ENCODE data around the gene MSX1. TPM values are rescaled to one million over a fixed set of nuclear protein-coding genes. Genes with fewer than 3 reads are reported as not detected.

MSX1 gene
- total and polyA plus RNA-seq, 2 of the 13 experiments (the other 11 are each of a cell fraction or from before 2014, with no cell fraction given) = 12.1 to 14.9 TPM

DNA sequence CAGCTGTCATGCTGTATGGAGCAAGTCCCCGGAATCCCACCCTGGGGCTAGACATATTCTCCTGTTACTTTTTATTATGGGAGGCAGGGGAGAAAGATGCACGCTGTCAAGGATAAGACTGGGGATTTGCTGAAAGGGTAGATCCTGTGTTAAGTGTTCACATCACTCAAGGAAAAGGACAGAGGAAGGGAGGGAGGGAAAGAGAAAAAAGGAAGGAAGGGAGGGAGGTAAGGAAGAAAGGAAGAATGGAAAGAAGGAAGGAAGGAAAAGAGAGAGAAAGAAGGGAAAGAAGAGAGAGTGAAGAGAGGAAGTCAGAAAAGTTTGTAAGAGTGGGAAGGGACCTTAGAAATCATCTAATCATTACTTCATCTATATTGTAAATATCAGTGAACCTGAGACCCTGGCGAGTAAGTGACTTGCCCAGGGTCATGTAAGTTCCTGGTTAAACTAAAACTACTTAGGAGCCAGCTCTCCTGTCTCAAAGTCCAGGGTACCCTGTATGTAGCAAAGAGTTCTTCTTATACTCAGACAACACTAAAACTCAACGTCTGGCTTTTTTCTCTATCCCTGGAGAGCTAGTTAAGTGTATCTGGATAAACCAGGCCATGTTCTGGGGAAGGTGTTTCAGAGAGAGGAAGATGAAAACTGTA, 47.2 kb upstream of the MSX1 start (continued):
- TF ChIP-seq, protein P1, sequence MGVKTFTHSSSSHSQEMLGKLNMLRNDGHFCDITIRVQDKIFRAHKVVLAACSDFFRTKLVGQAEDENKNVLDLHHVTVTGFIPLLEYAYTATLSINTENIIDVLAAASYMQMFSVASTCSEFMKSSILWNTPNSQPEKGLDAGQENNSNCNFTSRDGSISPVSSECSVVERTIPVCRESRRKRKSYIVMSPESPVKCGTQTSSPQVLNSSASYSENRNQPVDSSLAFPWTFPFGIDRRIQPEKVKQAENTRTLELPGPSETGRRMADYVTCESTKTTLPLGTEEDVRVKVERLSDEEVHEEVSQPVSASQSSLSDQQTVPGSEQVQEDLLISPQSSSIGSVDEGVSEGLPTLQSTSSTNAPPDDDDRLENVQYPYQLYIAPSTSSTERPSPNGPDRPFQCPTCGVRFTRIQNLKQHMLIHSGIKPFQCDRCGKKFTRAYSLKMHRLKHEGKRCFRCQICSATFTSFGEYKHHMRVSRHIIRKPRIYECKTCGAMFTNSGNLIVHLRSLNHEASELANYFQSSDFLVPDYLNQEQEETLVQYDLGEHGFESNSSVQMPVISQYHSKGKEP (CRISPR knock-in tag; IDR thresholded peaks at IDR 0.05) = no peak
- no peak for TF ChIP-seq ZNF549 (CRISPR knock-in tag; IDR thresholded peaks at IDR 0.05)
- TF ChIP-seq MED8 (CRISPR knock-in tag; IDR thresholded peaks at IDR 0.05; ENCODE audit: insufficient replicate concordance) = no peak
- TF ChIP-seq, protein P2, sequence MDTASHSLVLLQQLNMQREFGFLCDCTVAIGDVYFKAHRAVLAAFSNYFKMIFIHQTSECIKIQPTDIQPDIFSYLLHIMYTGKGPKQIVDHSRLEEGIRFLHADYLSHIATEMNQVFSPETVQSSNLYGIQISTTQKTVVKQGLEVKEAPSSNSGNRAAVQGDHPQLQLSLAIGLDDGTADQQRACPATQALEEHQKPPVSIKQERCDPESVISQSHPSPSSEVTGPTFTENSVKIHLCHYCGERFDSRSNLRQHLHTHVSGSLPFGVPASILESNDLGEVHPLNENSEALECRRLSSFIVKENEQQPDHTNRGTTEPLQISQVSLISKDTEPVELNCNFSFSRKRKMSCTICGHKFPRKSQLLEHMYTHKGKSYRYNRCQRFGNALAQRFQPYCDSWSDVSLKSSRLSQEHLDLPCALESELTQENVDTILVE (CRISPR knock-in tag; IDR thresholded peaks at IDR 0.05) = no peak
- TF ChIP-seq, protein P3, sequence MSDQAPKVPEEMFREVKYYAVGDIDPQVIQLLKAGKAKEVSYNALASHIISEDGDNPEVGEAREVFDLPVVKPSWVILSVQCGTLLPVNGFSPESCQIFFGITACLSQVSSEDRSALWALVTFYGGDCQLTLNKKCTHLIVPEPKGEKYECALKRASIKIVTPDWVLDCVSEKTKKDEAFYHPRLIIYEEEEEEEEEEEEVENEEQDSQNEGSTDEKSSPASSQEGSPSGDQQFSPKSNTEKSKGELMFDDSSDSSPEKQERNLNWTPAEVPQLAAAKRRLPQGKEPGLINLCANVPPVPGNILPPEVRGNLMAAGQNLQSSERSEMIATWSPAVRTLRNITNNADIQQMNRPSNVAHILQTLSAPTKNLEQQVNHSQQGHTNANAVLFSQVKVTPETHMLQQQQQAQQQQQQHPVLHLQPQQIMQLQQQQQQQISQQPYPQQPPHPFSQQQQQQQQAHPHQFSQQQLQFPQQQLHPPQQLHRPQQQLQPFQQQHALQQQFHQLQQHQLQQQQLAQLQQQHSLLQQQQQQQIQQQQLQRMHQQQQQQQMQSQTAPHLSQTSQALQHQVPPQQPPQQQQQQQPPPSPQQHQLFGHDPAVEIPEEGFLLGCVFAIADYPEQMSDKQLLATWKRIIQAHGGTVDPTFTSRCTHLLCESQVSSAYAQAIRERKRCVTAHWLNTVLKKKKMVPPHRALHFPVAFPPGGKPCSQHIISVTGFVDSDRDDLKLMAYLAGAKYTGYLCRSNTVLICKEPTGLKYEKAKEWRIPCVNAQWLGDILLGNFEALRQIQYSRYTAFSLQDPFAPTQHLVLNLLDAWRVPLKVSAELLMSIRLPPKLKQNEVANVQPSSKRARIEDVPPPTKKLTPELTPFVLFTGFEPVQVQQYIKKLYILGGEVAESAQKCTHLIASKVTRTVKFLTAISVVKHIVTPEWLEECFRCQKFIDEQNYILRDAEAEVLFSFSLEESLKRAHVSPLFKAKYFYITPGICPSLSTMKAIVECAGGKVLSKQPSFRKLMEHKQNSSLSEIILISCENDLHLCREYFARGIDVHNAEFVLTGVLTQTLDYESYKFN (CRISPR knock-in tag; conservative IDR thresholded peaks at IDR 0.05) = peak; percentile 68
- TF ChIP-seq, protein P4, sequence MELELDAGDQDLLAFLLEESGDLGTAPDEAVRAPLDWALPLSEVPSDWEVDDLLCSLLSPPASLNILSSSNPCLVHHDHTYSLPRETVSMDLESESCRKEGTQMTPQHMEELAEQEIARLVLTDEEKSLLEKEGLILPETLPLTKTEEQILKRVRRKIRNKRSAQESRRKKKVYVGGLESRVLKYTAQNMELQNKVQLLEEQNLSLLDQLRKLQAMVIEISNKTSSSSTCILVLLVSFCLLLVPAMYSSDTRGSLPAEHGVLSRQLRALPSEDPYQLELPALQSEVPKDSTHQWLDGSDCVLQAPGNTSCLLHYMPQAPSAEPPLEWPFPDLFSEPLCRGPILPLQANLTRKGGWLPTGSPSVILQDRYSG (CRISPR knock-in tag; IDR thresholded peaks at IDR 0.05) = no peak
- 0 out of 2 replicates have a peak, but pooled peaks have one; percentile 35 for TF ChIP-seq ISL2 (CRISPR knock-in tag; IDR thresholded peaks at IDR 0.05)
- no peak for TF ChIP-seq SPEN (CRISPR knock-in tag; IDR thresholded peaks at IDR 0.05; ENCODE audit: low read depth)
- TF ChIP-seq SIX1 (CRISPR knock-in tag; IDR thresholded peaks at IDR 0.05; ENCODE audit: borderline replicate concordance) = no peak
- no peak for TF ChIP-seq ZNF224 (CRISPR knock-in tag; IDR thresholded peaks at IDR 0.05)
- TF ChIP-seq, protein P5, sequence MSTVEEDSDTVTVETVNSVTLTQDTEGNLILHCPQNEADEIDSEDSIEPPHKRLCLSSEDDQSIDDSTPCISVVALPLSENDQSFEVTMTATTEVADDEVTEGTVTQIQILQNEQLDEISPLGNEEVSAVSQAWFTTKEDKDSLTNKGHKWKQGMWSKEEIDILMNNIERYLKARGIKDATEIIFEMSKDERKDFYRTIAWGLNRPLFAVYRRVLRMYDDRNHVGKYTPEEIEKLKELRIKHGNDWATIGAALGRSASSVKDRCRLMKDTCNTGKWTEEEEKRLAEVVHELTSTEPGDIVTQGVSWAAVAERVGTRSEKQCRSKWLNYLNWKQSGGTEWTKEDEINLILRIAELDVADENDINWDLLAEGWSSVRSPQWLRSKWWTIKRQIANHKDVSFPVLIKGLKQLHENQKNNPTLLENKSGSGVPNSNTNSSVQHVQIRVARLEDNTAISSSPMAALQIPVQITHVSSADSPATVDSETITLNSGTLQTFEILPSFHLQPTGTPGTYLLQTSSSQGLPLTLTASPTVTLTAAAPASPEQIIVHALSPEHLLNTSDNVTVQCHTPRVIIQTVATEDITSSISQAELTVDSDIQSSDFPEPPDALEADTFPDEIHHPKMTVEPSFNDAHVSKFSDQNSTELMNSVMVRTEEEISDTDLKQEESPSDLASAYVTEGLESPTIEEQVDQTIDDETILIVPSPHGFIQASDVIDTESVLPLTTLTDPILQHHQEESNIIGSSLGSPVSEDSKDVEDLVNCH (CRISPR knock-in tag; IDR thresholded peaks at IDR 0.05) = no peak
- TF ChIP-seq HNRNPH1 (optimal IDR thresholded peaks at IDR 0.05; ENCODE audit: low read depth, low read length) = no peak
- TF ChIP-seq CAMTA2 (CRISPR knock-in tag; IDR thresholded peaks at IDR 0.05; ENCODE audit: borderline replicate concordance) = no peak
- TF ChIP-seq DNMT3B (CRISPR knock-in tag; conservative IDR thresholded peaks at IDR 0.05) = no peak
- no peak for TF ChIP-seq ZNF326 (CRISPR knock-in tag; IDR thresholded peaks at IDR 0.05; ENCODE audit: borderline replicate concordance)
- TF ChIP-seq, protein P6, sequence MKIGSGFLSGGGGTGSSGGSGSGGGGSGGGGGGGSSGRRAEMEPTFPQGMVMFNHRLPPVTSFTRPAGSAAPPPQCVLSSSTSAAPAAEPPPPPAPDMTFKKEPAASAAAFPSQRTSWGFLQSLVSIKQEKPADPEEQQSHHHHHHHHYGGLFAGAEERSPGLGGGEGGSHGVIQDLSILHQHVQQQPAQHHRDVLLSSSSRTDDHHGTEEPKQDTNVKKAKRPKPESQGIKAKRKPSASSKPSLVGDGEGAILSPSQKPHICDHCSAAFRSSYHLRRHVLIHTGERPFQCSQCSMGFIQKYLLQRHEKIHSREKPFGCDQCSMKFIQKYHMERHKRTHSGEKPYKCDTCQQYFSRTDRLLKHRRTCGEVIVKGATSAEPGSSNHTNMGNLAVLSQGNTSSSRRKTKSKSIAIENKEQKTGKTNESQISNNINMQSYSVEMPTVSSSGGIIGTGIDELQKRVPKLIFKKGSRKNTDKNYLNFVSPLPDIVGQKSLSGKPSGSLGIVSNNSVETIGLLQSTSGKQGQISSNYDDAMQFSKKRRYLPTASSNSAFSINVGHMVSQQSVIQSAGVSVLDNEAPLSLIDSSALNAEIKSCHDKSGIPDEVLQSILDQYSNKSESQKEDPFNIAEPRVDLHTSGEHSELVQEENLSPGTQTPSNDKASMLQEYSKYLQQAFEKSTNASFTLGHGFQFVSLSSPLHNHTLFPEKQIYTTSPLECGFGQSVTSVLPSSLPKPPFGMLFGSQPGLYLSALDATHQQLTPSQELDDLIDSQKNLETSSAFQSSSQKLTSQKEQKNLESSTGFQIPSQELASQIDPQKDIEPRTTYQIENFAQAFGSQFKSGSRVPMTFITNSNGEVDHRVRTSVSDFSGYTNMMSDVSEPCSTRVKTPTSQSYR (CRISPR knock-in tag; IDR thresholded peaks at IDR 0.05; ENCODE audit: borderline replicate concordance) = no peak
- TF ChIP-seq ZNF501 (CRISPR knock-in tag; IDR thresholded peaks at IDR 0.05) = no peak
